ENCODE data around the gene KSR2.

- TF ChIP-seq CTCF (IDR thresholded peaks at IDR 0.05) (no peak), POLR2A (IDR thresholded peaks at IDR 0.05) (no peak)
These were observed 307.3 kb downstream of the KSR2 start for GRCh38 chr12:117661471-117661870.

All from ovary (tissue), 3 donors.